Bone marrow (tissue), 2 donors: ENCODE data around the gene IGSF9.
A peak's percentile ranks its signal among the peaks of the same experiment; 100 is the strongest.

Experiments
- DNase-seq, 2 donors: peaks; one replicate each; lab custom pipeline; 2025; lab: John Stamatoyannopoulos, UW

IGSF9 gene

DNA sequence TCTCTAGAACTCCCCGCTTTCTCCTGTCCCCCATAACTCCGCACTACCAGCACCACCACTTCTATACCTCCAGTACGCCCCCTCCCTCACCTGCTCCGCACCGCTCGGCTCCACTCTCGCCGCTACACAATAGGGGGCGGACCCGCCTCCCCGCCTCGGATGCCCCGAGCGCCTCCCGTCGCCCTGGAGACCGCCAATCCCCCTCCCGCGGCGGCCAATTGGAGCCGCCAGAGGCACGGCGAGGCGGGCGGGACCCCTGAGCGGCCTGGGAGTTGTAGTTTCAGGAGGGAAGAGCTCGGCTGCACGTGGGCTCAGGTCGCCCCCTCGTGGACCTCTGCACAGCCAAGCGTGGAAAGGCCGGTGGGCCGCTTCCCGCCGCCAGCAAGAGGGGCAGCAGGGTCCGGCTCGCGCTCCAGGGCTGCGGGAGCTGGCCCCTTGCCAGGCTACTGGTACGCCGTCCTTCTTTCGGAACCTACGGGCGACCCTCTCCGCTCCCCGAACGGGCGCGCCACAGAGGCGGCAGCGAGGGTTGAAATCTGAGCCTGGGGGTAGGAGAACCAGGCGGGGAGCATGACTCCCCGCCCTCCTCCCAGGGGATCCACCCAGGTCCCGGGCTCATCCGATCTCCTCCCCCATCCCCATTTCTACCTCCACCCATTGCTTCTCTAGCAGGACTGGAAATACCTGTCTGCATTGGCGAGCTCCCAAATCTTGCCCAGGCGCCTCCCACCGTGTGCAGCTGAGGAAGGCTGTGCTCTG is at the start of gene IGSF9:
Gene IGSF9 (minus strand): TSS at position 131 of the 759 bp plus-strand sequence. CDS start 2,159 bp downstream, outside the sequence.
- DNase-seq: peak in 1 of 2 donors; percentile 68

- DNase-seq: no peak
Observed at GRCh38 chr1:159994896-159995295, 49.5 kb upstream of the IGSF9 start.

DNA sequence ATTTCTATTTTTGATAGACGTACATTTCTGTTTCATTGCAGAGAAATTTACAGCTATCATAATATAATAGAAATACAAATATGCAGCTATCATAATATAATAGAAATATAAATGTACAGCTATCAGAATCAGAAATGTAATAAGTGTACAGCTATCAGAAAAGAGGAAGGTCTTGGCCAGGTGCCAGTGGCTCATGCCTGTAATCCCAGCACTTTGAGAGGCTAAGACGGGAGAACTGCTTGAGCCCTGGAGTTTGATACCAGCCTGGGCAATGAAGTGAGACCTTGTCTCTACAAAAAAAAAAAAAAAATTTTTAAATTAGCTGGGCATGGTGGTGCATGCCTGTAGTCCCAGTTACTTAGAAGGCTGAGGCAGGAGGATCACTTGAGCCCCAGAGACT is 48.5 kb upstream of the IGSF9 start:
- no peak for DNase-seq

DNA sequence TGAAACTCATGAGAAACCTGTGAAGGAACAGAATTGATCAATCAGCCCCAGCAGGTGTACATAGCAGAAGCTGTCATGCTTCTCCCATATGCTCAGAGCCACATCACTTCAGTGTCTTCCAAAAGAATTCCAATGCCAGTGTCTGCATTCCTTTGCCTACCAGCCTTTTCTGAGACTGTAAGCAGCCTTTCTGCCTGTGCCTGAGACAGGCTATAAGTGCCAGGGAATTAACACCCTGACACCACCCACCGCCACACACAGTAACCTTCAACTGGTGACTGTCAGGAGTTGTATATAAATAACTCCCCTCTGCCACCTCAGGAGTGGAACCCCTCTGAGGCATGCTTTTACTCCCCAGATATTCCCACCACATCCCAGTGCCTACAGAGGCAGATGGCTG is 46.7 kb upstream of the IGSF9 start:
- no peak for DNase-seq

DNA sequence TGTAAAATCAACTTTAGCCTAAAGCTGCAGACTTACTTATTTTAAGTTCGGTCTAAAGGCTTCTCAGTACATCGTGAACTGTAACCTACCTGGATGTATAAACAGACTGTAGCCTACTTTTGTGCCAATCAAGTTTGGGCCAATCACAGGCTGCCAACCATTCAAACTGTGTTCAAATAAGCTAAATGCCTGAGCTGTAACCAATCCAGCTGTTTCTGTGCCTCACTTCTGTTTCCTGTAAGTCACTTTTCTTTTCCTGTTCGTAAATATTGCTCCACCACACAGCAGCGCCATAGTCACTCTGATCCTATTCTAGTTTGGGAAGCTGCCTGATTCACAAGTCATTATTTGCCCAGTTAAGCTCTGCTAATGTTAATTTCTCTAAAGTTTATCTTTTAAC is 46.1 kb upstream of the IGSF9 start:
- DNase-seq: peak in 1 of 2 donors; percentile 38

GRCh38 chr1:159990005-159990404 is 44.6 kb upstream of the IGSF9 start:
- DNase-seq: no peak

DNA sequence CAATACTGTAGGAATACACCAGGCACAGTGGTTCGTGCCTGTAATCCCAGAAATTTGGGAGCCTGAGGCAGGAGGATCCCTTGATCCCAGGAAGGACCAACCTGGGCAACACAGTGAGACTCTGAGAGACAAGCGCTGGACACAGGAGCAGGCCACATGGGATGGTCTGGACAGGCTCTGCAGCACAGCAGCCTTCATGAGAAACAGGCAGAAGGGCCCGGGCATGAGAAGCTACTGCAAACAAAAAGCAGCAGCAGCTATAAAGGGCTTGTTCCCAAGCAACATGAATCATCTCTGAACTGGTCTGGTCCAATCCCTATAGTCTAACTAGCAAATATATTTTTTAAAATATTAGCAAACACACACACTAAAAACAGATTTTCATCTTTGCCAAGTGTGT is 44.2 kb upstream of the IGSF9 start:
- no peak for DNase-seq

DNA sequence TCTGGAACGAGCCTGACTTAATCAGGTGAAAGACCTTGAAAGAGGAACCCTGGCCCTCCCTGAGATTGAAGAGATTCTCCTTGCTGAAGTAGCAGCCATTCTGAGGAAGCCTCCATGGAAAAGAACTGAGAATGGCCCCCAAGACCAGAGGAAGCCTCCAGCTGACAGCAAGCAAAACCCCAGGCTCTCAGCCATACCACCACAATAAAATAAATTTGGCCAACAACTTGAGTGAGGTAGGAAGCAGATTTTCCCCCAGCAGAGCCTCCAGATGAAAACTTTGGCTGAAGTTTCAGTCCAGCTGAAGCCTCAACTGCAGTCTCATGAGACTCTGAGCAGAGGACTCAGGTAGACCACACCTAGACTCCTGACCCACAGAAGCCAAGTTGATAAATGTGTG is 42.6 kb upstream of the IGSF9 start:
- no peak for DNase-seq

- DNase-seq: no peak
Observed at GRCh38 chr1:159987186-159987585, 41.8 kb upstream of the IGSF9 start.

GRCh38 chr1:159986531-159986930 is 41.1 kb upstream of the IGSF9 start:
- no peak for DNase-seq

GRCh38 chr1:159986093-159986492 is 40.7 kb upstream of the IGSF9 start:
- no peak for DNase-seq

DNA sequence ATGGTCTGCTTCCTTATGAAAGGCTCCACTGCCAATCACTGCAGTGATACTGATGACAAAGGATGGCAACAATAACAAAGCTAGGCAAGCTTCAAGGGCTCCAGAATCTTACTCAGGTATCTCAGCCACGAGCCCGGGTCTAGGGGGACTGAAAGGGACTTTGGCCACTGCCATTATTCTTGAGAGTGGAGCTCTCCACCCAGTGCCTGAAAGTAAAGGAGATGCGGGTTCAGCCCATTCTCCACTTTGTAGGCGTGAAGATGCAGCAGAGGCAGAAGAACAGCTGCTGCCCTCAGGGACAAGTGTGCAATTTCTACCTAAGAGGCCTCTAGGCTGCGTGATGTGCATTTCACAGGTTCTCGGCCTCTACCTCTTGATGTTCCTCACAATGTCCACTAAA is 40.1 kb upstream of the IGSF9 start:
- DNase-seq: no peak

- no peak for DNase-seq
Observed at GRCh38 chr1:159983681-159984080, 38.3 kb upstream of the IGSF9 start.

- no peak for DNase-seq
Observed at GRCh38 chr1:159982280-159982679, 36.9 kb upstream of the IGSF9 start.

GRCh38 chr1:159981351-159982055 is 36.1 kb upstream of the IGSF9 start:
- no peak for DNase-seq

GRCh38 chr1:159980786-159981185 is 35.4 kb upstream of the IGSF9 start:
- no peak for DNase-seq

GRCh38 chr1:159980076-159980475 is 34.7 kb upstream of the IGSF9 start:
- DNase-seq: no peak

DNA sequence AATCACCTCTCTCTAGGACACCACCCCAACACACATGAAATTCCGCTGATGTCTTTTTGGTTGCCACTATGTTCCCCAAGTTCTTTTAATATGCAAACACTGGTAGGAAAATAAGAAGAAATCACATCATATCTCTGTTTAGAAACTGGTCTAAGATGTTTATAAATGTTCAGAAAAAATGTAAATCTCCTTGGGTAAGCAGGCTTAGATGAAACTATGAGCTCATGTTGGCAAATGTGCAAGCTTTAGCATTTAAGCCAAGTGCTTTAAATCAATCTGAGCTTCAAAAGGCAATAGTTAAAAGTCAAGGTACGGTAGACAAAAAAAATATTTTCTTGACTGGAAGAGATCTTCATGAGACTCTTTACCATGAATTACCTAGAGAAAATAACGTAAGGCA is 33.8 kb upstream of the IGSF9 start:
- no peak for DNase-seq

DNA sequence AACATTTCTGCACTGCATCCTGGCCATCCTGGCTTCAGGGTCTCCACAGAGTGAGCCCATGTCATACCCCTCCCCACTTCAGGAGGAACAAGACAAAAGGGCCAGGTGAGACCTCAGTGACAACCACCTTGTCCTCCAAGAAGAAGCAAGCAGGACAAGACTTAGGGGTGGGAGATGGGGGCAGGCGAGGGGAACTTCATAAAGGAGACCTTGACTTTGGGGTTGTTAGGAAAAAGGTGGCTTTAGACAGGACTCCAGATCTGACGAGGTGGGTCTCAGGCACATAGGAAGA is 32.6 kb upstream of the IGSF9 start:
- no peak for DNase-seq

DNA sequence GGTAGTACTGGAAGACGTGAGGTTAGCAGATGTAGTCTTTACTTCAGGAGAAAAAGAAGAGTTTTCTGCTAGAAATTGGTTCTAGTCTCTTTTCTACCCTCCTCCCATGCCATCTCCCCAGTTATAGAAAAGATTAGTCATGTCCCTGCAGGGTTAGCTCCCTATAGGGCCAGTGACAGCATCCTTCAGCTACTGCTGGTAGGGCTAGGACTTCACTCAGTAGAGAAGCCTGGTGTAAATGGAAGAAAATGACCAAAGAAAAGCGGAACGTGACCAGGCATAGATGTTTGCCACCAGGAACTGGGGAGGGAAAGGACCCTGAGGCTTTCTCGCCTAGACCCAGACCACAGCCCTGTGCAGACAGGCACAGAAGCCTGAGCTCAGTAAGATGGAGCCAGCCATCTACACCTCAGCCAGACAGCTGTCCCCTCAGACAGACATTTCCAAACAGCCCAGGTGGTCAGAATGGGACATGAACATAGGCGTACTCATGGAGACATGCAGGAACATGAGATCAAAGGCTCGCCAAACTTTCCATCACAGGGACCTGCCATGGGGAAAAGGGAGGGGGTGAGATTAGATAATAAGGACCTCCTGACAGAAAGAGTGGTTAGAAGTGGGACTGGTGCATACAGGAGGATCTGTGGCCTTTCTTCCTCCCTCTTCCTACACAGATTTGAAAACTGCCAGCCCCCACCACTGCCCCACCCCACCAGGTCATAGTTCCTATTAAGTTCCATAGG is 32.1 kb upstream of the IGSF9 start:
- DNase-seq: no peak

DNA sequence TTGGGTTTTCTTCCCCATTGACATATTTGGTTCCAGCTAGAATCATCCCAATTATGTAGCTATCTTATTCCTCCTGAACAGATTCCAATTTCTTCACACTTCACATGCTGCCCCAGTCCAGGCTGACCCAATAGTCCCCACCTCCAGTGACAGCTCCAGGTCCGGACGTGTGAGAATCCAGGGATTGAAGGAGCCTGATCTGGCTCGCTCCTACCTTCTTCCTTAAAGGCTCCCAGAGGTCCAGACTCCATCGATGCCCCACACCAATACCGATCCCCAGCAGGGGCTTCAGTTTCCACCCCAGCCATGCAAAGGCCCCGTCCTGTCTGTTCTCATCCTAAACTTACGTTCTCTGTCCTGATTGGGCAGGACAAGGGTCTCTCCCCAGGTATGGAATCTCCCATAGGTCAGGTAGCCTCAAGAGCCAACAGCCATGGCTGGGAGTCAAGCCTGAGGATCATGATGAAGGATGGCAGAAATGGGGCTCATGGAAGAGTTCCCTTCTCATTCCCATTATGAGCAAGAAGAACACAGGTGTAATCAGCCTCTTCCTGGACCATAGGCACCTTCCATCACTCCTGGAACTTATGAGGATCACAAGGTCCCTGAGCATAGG is 29.0 kb upstream of the IGSF9 start:
- DNase-seq: no peak

DNA sequence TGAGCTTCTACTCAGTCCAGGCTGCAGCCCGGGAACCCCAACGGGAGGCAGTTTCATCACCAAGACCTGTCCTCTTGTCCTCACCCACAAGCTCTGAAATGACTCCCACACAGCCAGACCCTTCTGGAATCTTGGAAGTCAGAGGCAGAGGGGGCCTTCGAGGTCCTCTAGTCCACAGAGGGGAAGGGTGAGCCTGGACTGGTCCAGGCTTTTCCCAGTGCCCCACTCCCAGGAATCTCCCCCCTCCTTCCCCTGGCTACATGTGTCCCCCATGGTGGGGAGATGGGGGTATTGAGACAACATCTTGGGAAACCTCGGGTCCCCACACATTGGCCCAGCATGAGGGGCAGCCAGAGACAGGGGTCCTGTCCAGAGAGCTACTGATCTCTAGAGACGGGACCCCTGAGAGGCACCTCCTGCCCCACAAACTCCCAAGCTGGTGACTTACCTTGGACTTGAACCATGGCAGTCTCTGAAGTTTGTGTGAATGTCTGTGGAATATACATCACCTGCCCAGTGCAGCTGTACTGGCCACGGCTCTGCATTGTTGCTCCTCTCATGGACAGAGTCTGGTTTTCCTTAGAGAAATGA is 28.0 kb upstream of the IGSF9 start:
- no peak for DNase-seq
